ENCODE data around the gene USF1. TPM values are rescaled to one million over a fixed set of nuclear protein-coding genes. Genes with fewer than 3 reads are reported as not detected.
A peak's percentile ranks its signal among the peaks of the same experiment; 100 is the strongest.

USF1 gene
- total and polyA plus RNA-seq, 9 of the 15 experiments (the other 6 are each of a cell fraction or from before 2014, with no cell fraction given): 7.4 to 60.2 (median 54.2) TPM

- TF ChIP-seq TRIM25 (IDR thresholded peaks at IDR 0.05; ENCODE audit: borderline replicate concordance) (peak; percentile 78; the same call in 1 of the 2 replicates), ZNF263 (CRISPR knock-in tag; IDR thresholded peaks at IDR 0.05; ENCODE audit: borderline replicate concordance) (peak; percentile 60; the same call in 1 of the 2 replicates), RBM15 (IDR thresholded peaks at IDR 0.05; ENCODE audit: insufficient read depth, low read length) (no peak), TFE3 (CRISPR knock-in tag; IDR thresholded peaks at IDR 0.05) (no peak), NFIX (CRISPR knock-in tag; IDR thresholded peaks at IDR 0.05; ENCODE audit: low read depth) (no peak), ZNF830 (CRISPR knock-in tag; IDR thresholded peaks at IDR 0.05) (no peak), PATZ1 (CRISPR knock-in tag; IDR thresholded peaks at IDR 0.05; ENCODE audit: borderline replicate concordance) (no peak), ZNF551 (CRISPR knock-in tag; IDR thresholded peaks at IDR 0.05) (no peak), ELF2 (CRISPR knock-in tag; IDR thresholded peaks at IDR 0.05) (peak; percentile 80), GABPA (tag; conservative IDR thresholded peaks at IDR 0.05; ENCODE audit: low read depth) (peak; percentile 97), JUND (IDR thresholded peaks at IDR 0.05; ENCODE audit: borderline replicate concordance, low read depth, low read length) (0 out of 2 replicates have a peak, but pooled peaks have one; percentile 15), JUND (tag; IDR thresholded peaks at IDR 0.05; ENCODE audit: borderline replicate concordance, low read depth, low read length) (peak; percentile 48; the same call in 2 of the 3 replicates)
- TF ChIP-seq, protein P1, sequence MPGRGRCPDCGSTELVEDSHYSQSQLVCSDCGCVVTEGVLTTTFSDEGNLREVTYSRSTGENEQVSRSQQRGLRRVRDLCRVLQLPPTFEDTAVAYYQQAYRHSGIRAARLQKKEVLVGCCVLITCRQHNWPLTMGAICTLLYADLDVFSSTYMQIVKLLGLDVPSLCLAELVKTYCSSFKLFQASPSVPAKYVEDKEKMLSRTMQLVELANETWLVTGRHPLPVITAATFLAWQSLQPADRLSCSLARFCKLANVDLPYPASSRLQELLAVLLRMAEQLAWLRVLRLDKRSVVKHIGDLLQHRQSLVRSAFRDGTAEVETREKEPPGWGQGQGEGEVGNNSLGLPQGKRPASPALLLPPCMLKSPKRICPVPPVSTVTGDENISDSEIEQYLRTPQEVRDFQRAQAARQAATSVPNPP (IDR thresholded peaks at IDR 0.05; ENCODE audit: borderline replicate concordance, insufficient read depth, insufficient read length): no peak
- TF ChIP-seq, protein P2, sequence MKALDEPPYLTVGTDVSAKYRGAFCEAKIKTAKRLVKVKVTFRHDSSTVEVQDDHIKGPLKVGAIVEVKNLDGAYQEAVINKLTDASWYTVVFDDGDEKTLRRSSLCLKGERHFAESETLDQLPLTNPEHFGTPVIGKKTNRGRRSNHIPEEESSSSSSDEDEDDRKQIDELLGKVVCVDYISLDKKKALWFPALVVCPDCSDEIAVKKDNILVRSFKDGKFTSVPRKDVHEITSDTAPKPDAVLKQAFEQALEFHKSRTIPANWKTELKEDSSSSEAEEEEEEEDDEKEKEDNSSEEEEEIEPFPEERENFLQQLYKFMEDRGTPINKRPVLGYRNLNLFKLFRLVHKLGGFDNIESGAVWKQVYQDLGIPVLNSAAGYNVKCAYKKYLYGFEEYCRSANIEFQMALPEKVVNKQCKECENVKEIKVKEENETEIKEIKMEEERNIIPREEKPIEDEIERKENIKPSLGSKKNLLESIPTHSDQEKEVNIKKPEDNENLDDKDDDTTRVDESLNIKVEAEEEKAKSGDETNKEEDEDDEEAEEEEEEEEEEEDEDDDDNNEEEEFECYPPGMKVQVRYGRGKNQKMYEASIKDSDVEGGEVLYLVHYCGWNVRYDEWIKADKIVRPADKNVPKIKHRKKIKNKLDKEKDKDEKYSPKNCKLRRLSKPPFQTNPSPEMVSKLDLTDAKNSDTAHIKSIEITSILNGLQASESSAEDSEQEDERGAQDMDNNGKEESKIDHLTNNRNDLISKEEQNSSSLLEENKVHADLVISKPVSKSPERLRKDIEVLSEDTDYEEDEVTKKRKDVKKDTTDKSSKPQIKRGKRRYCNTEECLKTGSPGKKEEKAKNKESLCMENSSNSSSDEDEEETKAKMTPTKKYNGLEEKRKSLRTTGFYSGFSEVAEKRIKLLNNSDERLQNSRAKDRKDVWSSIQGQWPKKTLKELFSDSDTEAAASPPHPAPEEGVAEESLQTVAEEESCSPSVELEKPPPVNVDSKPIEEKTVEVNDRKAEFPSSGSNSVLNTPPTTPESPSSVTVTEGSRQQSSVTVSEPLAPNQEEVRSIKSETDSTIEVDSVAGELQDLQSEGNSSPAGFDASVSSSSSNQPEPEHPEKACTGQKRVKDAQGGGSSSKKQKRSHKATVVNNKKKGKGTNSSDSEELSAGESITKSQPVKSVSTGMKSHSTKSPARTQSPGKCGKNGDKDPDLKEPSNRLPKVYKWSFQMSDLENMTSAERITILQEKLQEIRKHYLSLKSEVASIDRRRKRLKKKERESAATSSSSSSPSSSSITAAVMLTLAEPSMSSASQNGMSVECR (CRISPR knock-in tag; IDR thresholded peaks at IDR 0.05): peak; percentile 9; the same call in 1 of the 2 replicates
Measured at GRCh38 chr1:161045736-161046604, at the start of gene USF1 (continued).
